Renal cortex interstitium (tissue), 11 donors: ENCODE data around the gene REM1. TPM values are rescaled to one million over a fixed set of nuclear protein-coding genes. Genes with fewer than 3 reads are reported as not detected.

Experiments
- DNase-seq, 11 donors: peaks; one replicate each; pipeline ENCODE4 v3.0.0-alpha.2; 2013; ENCODE audit warnings: low read depth in 9 of 11, low spot score in 4 of 11; ENCODE audit errors: extremely low read depth in 1 of 11
- polyA plus RNA-seq, 3 donors: library from polyadenylated mRNA; unstranded; fragments of 120-200 nt; gene quantifications; one replicate each; pipeline ENCODE4 v1.2.1, GENCODE V29; 2013; ENCODE audit not compliant: insufficient read length in 3 of 3

REM1 gene
- polyA plus RNA-seq, 3 donors: 0.11 to 0.91 (median 0.34) TPM

- no peak for DNase-seq
Observed at GRCh38 chr20:31475472-31476293, 595 bp downstream of the REM1 start.

- DNase-seq: no peak
Observed at GRCh38 chr20:31476294-31476585, 1.2 kb downstream of the REM1 start.

DNA sequence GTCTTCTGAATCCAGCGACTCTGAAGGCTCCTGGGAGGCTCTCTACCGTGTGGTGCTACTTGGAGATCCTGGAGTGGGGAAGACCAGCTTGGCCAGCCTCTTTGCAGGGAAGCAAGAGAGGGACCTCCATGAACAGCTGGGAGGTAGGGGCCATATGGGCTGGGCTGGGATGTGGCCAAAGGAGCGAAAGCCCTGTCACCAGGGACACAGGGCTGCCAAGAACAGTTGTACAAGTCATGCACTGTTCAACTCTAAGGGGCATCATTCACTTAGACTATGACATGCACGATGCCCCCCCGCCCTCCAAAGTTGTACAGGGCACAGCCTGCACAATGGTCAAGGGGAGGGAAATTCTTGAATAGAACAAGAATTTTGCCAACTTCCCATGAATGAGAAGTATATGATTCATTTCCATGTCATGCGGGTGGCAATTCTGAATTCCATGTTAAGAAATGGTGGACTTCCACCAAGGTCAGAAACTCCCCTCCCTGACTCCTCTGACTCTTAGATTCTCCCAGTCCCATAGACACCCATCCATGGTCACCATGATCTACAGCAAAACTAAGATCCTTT lies 1.6 kb downstream of the REM1 start:
- no peak for DNase-seq

GRCh38 chr20:31484001-31484400 lies 8.9 kb downstream of the REM1 start:
- DNase-seq: no peak

DNA sequence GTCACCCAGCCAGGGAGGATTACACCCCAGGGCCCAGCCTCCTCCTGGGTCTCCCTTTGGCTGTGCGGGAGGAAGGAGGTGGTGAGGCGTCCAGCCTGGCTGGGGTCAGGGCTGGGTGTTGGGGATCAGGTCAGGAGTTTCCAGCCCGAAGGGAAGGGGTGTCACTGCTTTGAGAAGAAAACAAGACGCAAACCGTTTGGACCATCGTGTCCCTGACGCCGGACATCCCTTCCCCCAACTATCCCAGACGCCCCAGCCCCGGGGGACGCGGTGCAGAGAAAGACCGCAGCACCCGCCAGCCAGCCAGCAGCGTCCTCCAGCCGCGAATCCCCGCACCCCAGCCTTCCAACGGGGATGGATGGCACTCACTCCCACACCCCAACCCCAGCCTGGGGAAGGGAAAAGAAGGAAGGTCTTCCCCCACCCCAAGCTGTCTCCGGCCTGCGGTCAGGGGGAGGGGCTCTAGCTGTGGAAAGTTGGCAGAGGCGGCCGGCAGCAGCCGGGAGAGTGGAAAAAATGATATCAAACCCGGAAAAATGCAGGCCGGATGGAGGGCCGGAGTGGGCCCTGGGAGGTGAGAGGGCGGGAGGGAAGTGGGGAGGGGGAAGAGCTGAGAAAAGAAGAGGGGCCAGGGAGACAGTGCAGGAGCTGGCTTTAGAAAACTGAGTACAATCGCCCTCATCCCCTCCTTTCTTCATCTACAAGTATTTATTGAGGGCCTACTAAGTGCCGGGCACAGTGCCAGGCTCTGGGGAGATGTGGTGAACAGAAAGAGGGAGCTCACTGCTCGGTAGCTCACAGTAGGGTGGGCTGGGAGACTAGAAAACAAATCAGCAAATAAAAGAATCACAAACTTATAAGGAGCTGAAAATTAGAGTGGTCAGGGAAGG lies 10.6 kb downstream of the REM1 start:
- peak in 7 of 11 donors; percentile 55 to 78 (median 68) for DNase-seq

DNA sequence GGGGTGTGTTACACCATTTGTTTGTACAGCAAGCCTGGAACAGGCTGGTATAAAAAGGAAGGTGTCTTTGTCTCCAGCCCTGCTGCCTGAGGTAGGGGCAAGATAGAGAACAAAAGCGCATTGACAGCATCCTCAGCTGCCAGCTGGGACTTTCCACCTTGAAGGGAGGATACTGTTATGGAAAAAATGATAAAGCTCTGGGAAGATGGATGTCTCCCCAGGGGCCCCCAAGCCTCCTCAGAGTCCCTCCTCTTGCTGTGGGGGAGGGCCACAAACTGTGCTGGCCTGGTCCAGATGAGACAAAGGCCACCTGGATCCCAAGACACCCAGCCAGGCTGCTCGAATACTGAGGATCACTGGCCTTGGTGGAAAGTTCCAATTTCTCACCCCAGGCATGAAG lies 13.0 kb downstream of the REM1 start:
- DNase-seq: no peak

DNA sequence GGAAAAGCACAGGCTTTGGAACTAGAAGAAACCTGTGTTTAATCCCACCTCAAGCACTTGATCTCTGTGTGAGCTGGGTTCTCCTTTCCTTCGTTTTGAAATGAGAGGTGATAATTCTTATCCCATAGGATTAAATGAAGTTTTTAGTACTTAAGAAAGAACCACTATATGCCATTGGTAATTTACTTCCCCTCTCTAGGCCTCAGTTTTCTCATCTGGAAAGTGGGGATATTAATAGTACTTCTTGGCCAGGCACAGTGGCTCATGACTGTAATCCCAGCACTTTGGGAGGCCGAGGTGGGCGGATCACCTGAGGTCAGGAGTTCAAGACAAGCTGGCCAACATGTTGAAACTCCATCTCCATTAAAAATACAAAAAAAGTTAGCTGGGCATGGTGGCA lies 14.1 kb downstream of the REM1 start:
- DNase-seq: no peak

GRCh38 chr20:31490752-31491151 lies 15.7 kb downstream of the REM1 start:
- DNase-seq: no peak

- DNase-seq: no peak
Observed at GRCh38 chr20:31494131-31494530, 19.0 kb downstream of the REM1 start.

- DNase-seq: no peak
Observed at GRCh38 chr20:31496761-31497295, 21.7 kb downstream of the REM1 start.

GRCh38 chr20:31497838-31498540 lies 22.9 kb downstream of the REM1 start:
- DNase-seq: no peak

DNA sequence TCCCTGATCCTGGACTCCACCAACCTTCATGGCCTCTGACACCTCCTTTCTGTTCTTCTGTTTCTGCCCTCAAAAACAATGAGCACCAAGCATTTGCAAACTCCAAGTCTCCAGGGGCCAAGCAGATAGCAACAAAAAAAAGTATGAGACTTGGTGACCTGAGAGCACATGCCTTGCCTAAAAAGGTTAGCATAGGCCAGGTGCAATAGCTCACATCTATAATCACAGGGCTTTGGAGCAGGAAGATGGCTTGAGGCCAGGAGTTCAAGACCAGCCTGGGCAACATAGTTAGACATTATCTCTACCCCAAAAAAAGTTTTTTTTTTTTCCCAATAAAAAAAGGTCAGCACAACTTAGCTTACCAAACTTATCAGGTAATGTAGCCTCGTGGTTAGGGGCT lies 25.4 kb downstream of the REM1 start:
- no peak for DNase-seq

DNA sequence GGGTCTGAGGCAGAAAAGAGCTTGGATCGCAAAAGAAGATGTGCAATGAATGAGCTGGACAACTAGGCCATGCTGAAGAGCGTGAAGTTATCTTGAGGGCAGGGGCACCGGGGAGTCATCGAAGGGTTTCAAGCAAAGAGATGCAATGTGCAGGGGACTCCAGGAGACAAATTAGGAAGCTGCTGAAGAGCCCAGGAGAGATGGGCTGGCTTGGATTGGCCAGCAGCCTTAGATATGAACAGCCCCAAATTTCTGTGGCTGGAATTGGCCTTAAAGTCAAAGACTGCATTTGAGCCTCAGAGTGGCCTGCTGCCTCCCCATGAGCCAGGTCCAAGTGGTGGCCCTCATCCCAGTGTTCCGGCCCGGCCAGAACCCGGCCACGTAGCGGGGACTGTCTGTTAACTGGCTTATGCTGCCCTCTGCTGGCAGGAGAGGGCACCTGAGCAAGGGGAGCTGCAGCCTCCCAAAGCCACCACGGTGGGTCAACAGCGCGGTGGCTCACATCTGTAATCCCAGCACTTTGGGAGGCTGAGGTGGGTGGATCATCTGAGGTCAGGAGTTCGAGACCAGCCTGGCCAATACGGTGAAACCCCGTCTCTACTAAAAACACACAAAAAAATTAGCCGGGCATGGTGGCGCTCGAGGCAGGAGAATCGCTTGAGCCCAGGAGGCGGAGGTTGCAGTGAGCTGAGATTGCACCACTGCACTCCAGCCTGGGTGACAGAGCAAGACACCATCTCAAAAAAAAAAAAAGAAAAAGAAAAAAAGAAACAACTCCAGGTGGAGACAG lies 28.0 kb downstream of the REM1 start:
- DNase-seq: peak in 9 of 11 donors; percentile 47 to 78 (median 68)

DNA sequence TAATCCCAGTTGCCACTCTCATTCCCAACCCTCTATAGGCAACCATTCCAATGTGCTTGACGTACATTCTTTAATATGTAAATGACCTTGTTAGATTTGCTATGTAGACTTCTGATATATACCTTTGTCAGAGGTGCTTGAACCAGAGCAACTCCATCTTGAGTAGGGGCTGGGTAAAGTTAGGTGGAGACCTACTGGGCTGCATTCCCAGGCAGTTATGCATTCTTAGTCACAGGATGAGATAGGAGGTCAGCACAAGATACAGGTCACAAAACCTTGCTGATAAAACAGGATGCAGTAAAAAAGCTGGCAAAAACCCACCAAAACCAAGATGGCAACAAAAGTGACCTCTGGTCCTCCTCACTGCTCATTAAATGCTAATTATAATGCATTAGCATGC lies 30.8 kb downstream of the REM1 start:
- DNase-seq: no peak

DNA sequence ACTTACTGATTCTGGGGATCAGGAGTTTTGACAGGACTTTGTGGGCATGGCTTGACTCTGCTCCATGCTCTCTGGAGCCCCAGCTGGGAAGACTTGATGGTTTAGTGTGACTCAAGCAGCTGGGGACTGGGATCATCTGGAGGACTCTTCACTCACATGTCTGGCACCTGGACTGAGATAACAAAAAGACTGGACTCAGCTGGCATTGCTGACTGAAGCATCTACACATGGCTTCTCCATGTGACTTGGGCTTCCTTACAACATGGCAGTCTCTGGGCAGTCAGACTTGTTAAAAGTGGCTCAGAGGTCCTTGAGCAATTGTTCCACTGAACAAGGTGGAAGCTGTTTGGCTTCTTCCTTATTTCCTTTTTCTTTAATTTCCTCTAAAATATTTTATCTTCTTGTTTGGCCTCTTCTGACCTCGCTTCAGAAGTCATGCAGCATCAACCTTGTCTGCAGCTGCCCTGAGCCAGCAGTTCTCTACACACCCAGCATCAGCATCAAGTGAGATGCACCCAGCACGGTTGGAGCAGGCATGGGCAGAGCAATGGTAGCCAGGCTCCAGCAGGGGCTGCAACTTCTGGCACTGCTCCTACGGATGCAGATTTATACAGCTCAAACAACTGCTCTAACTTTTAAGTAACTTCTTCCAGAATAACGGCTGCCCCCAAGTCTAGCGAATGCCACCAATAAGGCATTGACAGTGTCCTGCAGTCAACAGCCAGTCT lies 33.6 kb downstream of the REM1 start:
- no peak for DNase-seq

DNA sequence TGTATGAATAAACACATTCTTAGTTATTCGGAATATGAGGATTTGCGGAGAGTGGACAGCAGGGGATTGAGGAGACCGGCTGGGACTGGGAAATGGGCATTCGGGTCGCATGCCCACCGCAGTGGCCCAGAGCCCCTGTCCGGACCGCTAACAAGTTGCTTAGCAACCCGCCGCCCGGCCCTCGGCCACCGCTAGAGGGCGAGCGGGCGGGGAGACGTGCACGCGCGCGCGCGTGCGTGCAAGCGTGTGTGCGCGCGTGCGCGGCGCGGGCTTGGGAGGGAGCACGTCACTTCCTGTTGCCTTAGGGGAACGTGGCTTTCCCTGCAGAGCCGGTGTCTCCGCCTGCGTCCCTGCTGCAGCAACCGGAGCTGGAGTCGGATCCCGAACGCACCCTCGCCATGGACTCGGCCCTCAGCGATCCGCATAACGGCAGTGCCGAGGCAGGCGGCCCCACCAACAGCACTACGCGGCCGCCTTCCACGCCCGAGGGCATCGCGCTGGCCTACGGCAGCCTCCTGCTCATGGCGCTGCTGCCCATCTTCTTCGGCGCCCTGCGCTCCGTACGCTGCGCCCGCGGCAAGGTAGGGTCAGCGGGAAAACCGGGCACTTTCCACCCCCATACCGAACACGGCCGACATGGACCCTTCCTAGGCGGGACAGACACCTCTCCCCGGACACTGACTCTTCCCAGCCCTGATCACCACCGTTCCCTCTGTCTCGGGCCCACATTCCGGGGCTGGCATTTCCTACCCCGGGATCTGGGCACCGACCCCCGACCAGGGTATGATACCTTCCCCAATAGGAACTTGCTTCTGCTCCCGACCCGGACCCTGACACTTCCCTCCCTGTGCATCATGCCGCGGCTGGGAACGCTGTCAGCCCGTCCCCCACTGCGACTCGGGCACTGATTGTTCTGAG lies 39.3 kb downstream of the REM1 start, which contains the start of gene HM13:
Gene HM13, plus strand, starts transcription at position 289 of the 918 bp plus-strand sequence. Its CDS starts 110 bp downstream, at position 399.
- peak; percentile 86 to 92 (median 89) for DNase-seq
